Central memory CD8-positive, alpha-beta T cell (primary cell): ENCODE measurements around the gene SEC11A.

Experiments
- ATAC-seq: fragments of 150-1000 bp; cut with Tn5 transposase; replicated peaks from 2 replicates; pipeline ENCODE4 v1.10.0; 2022; ENCODE audit warnings: mild to moderate bottlenecking, moderate FRiP score, moderate number of reproducible peaks; ENCODE audit not compliant: poor library complexity, severe bottlenecking; ENCODE audit errors: extremely low read depth
- DNase-seq, 2 donors: peaks; one replicate each; pipeline ENCODE4 v3.0.0; 2021; ENCODE audit warnings: low spot score in 2 of 2
- H3K27ac Mint-ChIP-seq: one replicate; pipeline ENCODE4 v1.8.0; 2022; ENCODE audit warnings: low read depth, mild to moderate bottlenecking, moderate library complexity, mixed read lengths
- H3K27me3 Mint-ChIP-seq: one replicate; pipeline ENCODE4 v1.8.0; 2022; ENCODE audit warnings: mixed read lengths
- H3K36me3 Mint-ChIP-seq: one replicate; pipeline ENCODE4 v1.8.0; 2022; ENCODE audit warnings: mild to moderate bottlenecking, moderate library complexity, mixed read lengths; ENCODE audit not compliant: insufficient read depth
- H3K4me1 Mint-ChIP-seq: one replicate; pipeline ENCODE4 v1.8.0; 2022; ENCODE audit warnings: mixed read lengths
- H3K4me3 Mint-ChIP-seq: one replicate; pipeline ENCODE4 v1.8.0; 2022; ENCODE audit warnings: mild to moderate bottlenecking, moderate library complexity, mixed read lengths
- H3K9me3 Mint-ChIP-seq: one replicate; pipeline ENCODE4 v1.8.0; 2022; ENCODE audit warnings: mixed read lengths

SEC11A gene

DNA sequence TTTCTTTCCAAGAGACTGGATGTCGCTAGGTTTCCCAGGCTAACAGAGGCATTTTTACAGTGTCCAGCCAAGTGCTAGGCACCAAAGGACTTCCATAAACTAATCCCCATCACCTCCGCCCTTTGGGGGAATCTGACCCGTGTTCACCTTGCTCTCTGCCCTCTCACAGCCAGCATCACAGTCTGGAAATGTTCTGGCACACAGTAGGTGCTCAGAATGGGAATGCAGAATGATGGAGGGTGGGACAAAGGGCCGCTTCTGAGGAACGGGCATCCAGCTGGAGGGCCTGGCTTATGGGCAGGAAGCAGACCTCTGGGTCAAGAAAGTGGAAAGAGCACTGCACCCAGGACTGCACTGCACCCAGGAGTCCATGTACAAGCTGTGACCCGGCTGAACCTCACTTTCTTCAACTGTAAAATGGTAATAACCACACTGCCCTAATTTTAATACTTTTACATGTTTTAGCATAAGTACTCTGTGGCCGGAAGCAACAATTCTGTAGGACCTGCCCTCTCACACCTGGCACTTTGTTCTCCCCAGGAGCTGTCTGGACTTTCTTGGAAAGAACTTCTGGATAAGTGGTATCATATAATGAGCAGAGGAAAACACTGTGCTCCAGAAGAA is 57.0 kb downstream of the SEC11A start:
- Mint-ChIP-seq H3K27me3 (no peaks in the 10 kb centered on the region), H3K36me3 (peaks cover 10% of the 10 kb centered on the region), H3K27ac (peak overlapping the region; percentile 62), H3K4me1 (peaks cover 40% of the 10 kb centered on the region), H3K4me3 (peak overlapping the region; percentile 70), H3K9me3 (no peaks in the 10 kb centered on the region)
- DNase-seq (no peak), ATAC-seq (no peak)

DNA sequence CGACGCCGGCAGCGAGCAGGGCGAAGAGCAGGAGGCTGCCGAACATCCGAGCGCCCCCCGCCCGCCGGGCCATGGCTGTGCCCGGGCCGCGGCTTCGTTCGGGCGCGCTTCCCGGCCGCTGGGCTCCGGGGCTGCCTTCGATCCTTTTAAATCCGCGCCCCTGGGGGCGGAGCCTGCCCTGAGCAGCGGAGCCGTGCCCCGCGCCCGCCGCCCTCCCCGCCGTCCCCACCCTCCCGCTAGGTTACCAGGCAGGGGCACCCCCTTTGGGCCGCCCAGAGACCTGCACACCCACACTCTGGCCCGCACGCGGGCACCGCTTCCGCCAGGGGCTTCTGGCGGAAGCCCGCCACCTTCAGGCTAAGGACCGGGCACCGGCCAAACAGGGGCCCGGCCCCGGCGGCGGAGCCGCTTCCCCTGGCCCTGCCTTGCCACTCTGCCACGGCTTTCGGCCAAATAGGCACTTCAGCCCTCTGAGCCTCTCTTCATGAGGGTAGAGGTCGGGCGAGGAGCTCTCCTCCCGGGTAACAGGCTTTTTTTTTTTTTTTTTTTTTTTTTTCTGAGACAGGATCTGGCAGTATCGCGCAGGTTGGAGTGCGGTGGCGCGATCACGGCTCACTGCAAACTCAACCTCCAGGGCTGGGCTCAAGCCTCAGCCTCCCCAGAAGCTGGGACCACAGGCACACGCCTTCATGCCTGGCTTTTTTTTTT is 57.7 kb downstream of the SEC11A start, which contains the start of gene NMB:
TSS of gene NMB (minus strand) at position 120 of the 708 bp plus-strand sequence. CDS start at position 73, 47 bp downstream.
- Mint-ChIP-seq H3K9me3 (no peaks in the 10 kb centered on the region), H3K4me3 (peak within 1 kb of the TSS; percentile 70), H3K36me3 (peaks cover 10% of the 10 kb centered on the region), H3K27ac (peak within 1 kb of the TSS; percentile 62), H3K27me3 (no peaks in the 10 kb centered on the region), H3K4me1 (peaks cover 47% of the 10 kb centered on the region)
- peak; percentile 66 for ATAC-seq
- DNase-seq, result peak; percentile 69 to 78

DNA sequence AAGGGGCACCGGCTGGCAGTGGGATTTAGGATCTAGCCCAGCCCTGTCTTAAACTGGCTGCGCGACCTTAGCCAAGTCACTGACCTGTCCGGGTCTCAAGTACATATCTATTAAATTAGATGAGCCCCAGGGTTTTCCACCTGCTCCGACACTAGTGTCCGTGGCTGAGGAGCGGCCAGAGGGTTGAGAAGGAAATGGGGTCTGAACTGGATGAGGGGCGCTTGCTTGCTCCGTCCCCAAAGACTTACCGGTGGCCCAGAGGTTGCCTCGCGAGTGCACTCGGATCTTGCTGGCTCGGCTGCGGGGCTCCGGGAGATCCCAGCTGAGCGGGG is 58.2 kb downstream of the SEC11A start:
- Mint-ChIP-seq H3K36me3 (peaks cover 10% of the 10 kb centered on the region), H3K4me3 (peak overlapping the region; percentile 70), H3K9me3 (no peaks in the 10 kb centered on the region), H3K27me3 (no peaks in the 10 kb centered on the region), H3K4me1 (peaks cover 47% of the 10 kb centered on the region), H3K27ac (no peak overlapping the region)
- DNase-seq (no peak), ATAC-seq (no peak)

DNA sequence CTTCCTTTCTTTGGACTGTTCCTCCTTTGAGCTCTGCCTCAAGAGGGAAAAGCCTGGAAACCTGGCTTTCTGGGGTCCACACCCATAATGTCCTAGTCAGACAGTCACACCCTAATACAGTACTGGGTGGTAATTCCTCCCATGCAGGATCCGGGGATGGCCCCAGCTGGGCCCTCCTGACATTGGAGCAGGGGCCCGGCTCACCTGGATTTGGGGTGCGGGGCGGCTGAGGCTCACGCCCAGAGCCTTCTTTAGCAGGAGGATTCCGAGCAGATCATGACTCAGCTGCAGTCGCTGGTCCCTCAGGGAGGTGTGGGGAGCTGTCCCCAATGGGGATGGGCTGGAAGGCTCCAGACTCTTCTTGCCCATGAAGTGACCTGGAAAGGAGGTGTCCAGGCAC is 59.0 kb downstream of the SEC11A start:
- peak overlapping the region; percentile 70 for H3K4me3 Mint-ChIP-seq
- H3K36me3 Mint-ChIP-seq, result peaks cover 10% of the 10 kb centered on the region
- ATAC-seq (no peak), DNase-seq (no peak)
- no peak overlapping the region for H3K27ac Mint-ChIP-seq
- no peaks in the 10 kb centered on the region for H3K27me3 Mint-ChIP-seq
- peaks cover 47% of the 10 kb centered on the region for H3K4me1 Mint-ChIP-seq
- H3K9me3 Mint-ChIP-seq, result no peaks in the 10 kb centered on the region

DNA sequence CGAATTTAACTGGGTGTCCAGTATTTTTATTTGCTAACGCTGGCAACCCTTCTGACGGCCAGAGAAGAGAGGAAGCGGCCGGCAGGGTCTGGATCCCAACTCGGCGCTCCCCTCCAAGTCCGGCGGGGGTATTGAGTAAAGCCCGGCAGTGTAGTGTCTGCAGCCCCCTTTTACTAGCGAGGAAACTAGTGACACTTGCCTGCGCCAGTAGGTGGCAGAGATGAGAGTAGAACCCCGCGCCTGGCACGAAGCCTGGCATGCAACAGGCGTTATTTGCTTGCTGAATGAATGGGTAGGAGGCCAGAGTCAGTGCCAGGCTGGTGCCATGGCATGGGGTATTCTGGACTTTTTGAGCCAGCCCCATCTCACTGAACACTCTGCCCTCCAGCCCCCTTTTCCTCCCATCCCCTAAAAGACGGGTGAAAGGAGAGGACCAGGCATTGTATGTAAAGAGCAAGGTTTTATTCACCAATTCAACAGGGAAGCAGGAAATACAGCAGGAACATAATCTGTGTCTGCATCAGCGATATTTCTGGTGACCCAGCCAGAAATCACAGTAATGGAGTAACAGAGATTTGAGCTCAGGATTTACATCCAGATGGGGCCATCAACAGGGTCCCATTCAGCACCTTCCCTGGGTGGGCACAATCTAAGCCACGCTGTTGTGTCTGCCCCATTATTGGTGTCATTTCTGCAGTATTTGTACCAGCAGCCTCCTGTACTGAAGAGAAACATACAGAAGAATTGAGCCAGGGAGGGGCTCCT is 61.1 kb downstream of the SEC11A start:
- Mint-ChIP-seq H3K27me3 (no peaks in the 10 kb centered on the region), H3K4me3 (peak overlapping the region; percentile 90), H3K36me3 (peaks cover 22% of the 10 kb centered on the region), H3K9me3 (no peaks in the 10 kb centered on the region), H3K27ac (peak overlapping the region; percentile 92), H3K4me1 (peaks cover 51% of the 10 kb centered on the region)
- DNase-seq (peak; percentile 48 to 59), ATAC-seq (peak; percentile 53)

DNA sequence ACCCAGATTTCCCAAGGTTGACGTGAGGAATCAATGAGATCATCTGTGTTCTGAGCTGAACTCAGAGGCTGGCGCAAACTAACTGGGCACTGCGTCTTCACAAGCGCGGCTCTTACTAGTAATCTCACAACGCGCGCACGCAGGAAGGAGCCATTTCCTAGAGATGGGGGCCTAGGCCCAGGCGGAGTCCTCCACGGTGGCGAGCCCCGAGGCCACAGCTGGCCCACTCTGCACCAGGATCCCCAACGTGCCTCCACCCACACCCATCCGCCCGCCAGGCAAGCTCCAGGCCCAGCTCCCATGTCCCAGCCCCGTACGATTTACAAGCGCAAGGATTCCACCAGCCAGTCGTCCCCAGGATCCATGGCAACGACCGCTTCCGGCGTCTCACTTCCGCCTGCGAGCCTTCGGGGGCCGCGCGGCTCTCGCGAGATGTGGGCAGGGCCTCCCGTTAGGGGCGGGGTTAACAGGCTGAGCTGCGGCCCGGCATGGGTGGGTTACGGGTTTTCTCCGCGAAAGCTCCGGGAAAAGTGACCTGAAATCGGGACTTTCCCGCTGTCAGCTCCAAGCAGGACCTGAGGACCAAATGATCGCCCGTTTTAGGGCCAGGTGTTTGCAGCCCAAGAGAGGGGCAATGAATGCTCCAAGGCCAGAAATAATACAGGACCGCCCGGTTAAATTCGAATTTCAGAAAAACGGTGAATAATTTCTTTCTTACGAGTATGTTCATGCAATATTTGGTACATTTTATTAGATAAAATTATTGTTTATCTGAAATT is 61.8 kb downstream of the SEC11A start, which contains the start of gene WDR73:
TSS of gene WDR73 (minus strand) at position 374 of the 779 bp plus-strand sequence. CDS start at position 365, 9 bp downstream.
- H3K4me3 Mint-ChIP-seq, result peak within 1 kb of the TSS; percentile 90
- peak; percentile 93 to 96 for DNase-seq
- peaks cover 45% of the 10 kb centered on the region for H3K4me1 Mint-ChIP-seq
- ATAC-seq, result peak; percentile 79
- H3K27me3 Mint-ChIP-seq, result no peaks in the 10 kb centered on the region
- peak within 1 kb of the TSS; percentile 92 for H3K27ac Mint-ChIP-seq
- peaks cover 23% of the 10 kb centered on the region for H3K36me3 Mint-ChIP-seq
- H3K9me3 Mint-ChIP-seq, result no peaks in the 10 kb centered on the region

DNA sequence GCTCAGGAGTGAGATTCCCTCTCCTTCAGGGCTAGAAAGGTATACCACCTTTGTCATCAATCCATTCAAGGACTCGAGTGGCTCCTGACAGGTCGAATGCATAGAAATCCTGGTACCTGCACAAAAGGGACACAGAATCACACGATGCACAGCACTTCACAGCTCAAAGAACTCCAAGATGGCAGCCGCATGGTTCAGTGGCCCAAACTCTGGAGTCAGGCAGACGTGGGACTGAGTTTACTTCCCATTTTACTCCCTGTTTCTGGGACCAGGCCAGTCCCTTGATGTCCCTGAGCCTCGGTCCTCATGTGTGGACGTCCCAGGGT is 62.4 kb downstream of the SEC11A start:
- DNase-seq, result no peak
- Mint-ChIP-seq H3K4me3 (peak overlapping the region; percentile 90), H3K36me3 (peaks cover 28% of the 10 kb centered on the region), H3K4me1 (peaks cover 43% of the 10 kb centered on the region), H3K27ac (peak overlapping the region; percentile 92), H3K27me3 (no peaks in the 10 kb centered on the region), H3K9me3 (no peaks in the 10 kb centered on the region)
- no peak for ATAC-seq

DNA sequence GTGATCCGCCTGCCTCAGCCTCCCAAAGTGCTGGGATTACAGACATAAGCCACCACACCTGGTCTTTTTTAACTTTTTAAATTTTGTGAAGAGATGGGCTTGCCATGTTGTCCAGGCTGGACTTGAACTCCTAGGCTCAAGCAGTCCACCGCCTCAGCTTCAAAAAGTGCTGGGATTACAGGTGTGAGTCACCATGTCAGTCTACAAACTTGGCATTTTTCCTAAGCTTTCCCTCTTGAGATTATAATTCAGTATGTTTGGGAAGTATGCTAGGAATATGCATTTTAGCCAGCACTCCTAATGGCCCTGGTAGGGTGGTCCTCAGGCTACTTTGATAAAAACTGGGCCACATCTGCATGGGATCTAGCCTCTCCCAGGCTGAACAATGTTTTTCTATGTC is 66.2 kb downstream of the SEC11A start:
- peaks cover 52% of the 10 kb centered on the region for H3K36me3 Mint-ChIP-seq
- no peak for DNase-seq
- H3K9me3 Mint-ChIP-seq, result no peaks in the 10 kb centered on the region
- H3K4me3 Mint-ChIP-seq, result no peak overlapping the region
- peaks cover 40% of the 10 kb centered on the region for H3K4me1 Mint-ChIP-seq
- no peak for ATAC-seq
- no peak overlapping the region for H3K27ac Mint-ChIP-seq
- H3K27me3 Mint-ChIP-seq, result no peaks in the 10 kb centered on the region

DNA sequence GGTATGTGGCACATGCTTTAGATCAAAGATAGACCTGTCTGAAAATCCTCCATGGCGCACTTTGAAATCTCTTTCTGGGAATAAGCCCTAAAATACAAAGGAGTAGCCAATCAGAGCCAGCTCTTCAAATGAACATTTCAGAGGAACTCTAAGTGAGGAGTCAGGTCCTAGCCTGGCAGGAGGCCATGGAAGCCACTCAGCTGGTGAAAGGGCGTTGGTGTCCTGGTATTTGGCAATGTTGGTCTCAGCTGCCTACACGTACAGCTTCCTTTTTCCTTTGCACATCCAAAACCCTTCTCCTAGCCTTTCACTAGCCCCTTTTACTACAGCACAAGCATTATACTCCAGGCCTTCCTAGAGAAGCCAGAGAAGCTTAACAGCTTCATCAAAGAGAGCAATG is 67.4 kb downstream of the SEC11A start:
- Mint-ChIP-seq H3K4me1 (peaks cover 31% of the 10 kb centered on the region), H3K36me3 (peaks cover 50% of the 10 kb centered on the region), H3K9me3 (no peaks in the 10 kb centered on the region), H3K27ac (peak overlapping the region; percentile 50), H3K27me3 (no peaks in the 10 kb centered on the region), H3K4me3 (no peak overlapping the region)
- DNase-seq (no peak), ATAC-seq (no peak)

DNA sequence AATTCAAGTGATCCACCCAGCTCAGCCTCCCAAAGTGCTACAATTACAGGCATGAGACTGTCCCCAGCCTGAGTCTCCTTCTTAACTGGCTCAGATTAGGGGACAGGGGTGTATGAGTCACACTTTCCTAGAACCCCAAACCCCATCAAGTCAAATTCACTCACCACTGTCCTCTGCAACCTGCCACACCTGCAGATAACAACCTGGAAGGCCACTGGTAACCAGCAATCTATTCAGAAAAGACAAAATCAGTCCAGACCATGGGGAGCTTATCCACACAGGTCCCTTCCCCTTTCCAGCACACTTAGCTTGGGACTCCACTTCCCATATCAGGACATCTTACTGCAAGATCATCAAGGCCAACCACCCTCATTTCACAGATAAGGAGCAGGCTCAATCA is 68.2 kb downstream of the SEC11A start:
- DNase-seq (no peak), ATAC-seq (no peak)

DNA sequence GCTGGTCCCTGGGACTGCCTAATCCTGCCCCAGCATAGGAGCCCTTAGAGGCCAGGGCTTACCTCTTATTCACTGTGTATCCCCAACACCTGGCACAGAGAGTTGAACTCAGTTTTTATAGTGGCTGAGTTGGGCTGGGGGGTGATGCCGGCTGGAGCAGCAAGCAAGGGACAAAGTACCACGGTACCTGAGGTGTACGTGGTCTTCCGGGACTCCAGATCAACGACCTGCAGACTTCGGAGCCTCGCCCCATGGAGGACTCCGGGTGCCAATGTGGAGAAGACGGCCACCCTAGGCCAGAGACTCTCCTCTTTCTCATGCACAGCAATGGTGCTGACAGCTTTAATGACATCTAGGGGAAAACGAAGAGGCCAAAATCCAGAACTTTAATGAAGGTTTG is 69.9 kb downstream of the SEC11A start:
- ATAC-seq (no peak), DNase-seq (no peak)
- peaks cover 65% of the 10 kb centered on the region for H3K36me3 Mint-ChIP-seq
- H3K9me3 Mint-ChIP-seq, result no peaks in the 10 kb centered on the region
- H3K4me3 Mint-ChIP-seq, result no peak overlapping the region
- no peak overlapping the region for H3K27ac Mint-ChIP-seq
- H3K4me1 Mint-ChIP-seq, result peaks cover 21% of the 10 kb centered on the region
- no peaks in the 10 kb centered on the region for H3K27me3 Mint-ChIP-seq

More for the DNA sequence above, 68.2 kb downstream of the SEC11A start:
- Mint-ChIP-seq H3K9me3 (no peaks in the 10 kb centered on the region), H3K36me3 (peaks cover 59% of the 10 kb centered on the region), H3K27me3 (no peaks in the 10 kb centered on the region), H3K4me3 (no peak overlapping the region), H3K4me1 (peaks cover 28% of the 10 kb centered on the region), H3K27ac (no peak overlapping the region)

DNA sequence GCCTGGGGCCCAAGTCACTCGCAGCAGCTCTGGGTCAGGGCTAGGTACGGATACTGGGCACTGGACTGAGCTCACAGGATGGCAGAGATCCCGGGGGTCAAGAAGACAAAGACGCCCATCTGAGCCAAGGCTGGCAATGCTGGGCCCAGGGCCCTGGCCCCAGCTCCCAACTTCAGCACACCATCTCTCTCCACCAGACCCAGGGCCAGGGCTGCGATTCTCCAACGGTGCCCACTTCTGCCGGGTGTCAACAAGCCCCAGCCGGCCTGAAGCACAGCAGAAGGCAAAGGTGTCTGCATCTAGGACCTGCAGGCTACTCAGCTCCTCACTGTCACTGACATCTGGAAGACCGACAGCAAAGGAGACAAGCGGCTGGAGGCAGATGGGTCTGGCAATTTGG is 70.4 kb downstream of the SEC11A start:
- H3K4me1 Mint-ChIP-seq, result peaks cover 21% of the 10 kb centered on the region
- no peak overlapping the region for H3K27ac Mint-ChIP-seq
- H3K4me3 Mint-ChIP-seq, result no peak overlapping the region
- ATAC-seq, result no peak
- no peaks in the 10 kb centered on the region for H3K27me3 Mint-ChIP-seq
- peaks cover 64% of the 10 kb centered on the region for H3K36me3 Mint-ChIP-seq
- H3K9me3 Mint-ChIP-seq, result no peaks in the 10 kb centered on the region
- no peak for DNase-seq
